ENCODE data around the gene SSTR5.
"Not testable (repeated sequence)": the region's sequence is repeated elsewhere in the genome, so short reads cannot be mapped to it uniquely, and the experiment has no call there.

Gene SSTR5

GRCh38 chr16:1072526-1073261 lies at the start of gene SSTR5:
TSS of gene SSTR5 (plus strand) at chr16:1072747. CDS start at chr16:1078869, 6,122 bp downstream.
- DNase-seq (ENCODE audit: low spot score) (no peak), ATAC-seq (ENCODE audit: low read depth) (no peak)
- Histone ChIP-seq H3K4me1 (ENCODE audit: insufficient read depth, poor library complexity, severe bottlenecking) (no peaks in the 10 kb centered on the region), H3K9me3 (ENCODE audit: severe bottlenecking) (no peaks in the 10 kb centered on the region), H3K27ac (ENCODE audit: poor library complexity, severe bottlenecking) (no peak within 1 kb of the TSS), H3K27me3 (ENCODE audit: insufficient read depth, poor library complexity, severe bottlenecking) (peaks cover 79% of the 10 kb centered on the region), H3K36me3 (ENCODE audit: low read depth) (no peaks in the 10 kb centered on the region), H3K4me3 (ENCODE audit: severe bottlenecking) (no peak within 1 kb of the TSS)
- no peak for TF ChIP-seq CTCF (IDR thresholded peaks at IDR 0.05; ENCODE audit: poor library complexity, severe bottlenecking)

DNA sequence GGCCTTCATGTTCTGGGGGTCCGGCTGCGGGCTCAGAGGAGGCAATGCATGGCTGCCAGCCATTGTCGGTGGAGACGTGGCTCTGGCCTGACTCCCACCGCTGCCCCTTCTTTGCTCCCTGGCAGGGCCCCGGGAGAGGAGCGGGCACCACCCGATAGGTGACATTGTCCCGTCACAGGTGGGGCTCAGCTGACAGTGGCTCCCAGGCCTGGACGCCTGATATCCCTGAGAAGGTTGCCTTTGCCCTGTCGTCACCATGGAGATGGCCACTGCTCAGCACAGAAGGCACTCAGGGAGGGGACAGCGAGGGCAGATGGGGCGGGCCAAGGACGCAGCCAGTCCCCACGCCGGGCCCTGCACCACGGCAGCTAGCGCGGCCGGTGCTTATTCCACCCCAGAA lies 48.4 kb upstream of the SSTR5 start:
- H3K4me3 ChIP-seq (ENCODE audit: severe bottlenecking) = no peak overlapping the region
- H3K27me3 ChIP-seq (ENCODE audit: insufficient read depth, poor library complexity, severe bottlenecking) = peaks cover 27% of the 10 kb centered on the region
- H3K36me3 ChIP-seq (ENCODE audit: low read depth) = no peaks in the 10 kb centered on the region

DNA sequence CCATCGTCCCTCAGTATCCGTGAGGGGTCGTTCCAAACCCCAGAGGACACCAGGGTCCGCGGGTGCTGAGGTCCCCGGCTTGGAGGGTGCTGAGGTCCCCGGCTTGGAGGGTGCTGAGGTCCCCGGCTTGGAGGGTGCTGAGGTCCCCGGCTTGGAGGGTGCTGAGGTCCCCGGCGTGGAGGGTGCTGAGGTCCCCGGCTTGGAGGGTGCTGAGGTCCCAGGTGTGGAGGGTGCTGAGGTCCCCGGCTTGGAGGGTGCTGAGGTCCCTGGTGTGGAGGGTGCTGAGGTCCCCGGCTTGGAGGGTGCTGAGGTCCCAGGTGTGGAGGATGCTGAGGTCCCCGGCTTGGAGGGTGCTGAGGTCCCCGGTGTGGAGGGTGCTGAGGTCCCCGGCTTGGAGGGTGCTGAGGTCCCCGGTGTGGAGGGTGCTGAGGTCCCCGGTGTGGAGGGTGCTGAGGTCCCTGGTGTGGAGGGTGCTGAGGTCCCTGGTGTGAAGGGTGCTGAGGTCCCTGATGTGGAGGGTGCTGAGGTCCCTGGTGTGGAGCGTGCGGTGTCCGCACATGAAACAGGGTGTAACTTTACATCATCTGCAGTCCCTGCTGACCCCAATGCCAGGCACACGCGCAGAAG lies 47.3 kb upstream of the SSTR5 start:
- not testable (repeated sequence) for ATAC-seq (ENCODE audit: low read depth); H3K27ac ChIP-seq (ENCODE audit: poor library complexity, severe bottlenecking); H3K9me3 ChIP-seq (ENCODE audit: severe bottlenecking); DNase-seq (ENCODE audit: low spot score); H3K4me3 ChIP-seq (ENCODE audit: severe bottlenecking); H3K4me1 ChIP-seq (ENCODE audit: insufficient read depth, poor library complexity, severe bottlenecking); H3K36me3 ChIP-seq (ENCODE audit: low read depth)
- peaks cover 20% of the 10 kb centered on the region for H3K27me3 ChIP-seq (ENCODE audit: insufficient read depth, poor library complexity, severe bottlenecking)

More for the DNA sequence above, 48.4 kb upstream of the SSTR5 start:
- no peak for TF ChIP-seq CTCF (IDR thresholded peaks at IDR 0.05; ENCODE audit: poor library complexity, severe bottlenecking)
- Histone ChIP-seq H3K9me3 (ENCODE audit: severe bottlenecking) (no peaks in the 10 kb centered on the region), H3K27ac (ENCODE audit: poor library complexity, severe bottlenecking) (no peak overlapping the region), H3K4me1 (ENCODE audit: insufficient read depth, poor library complexity, severe bottlenecking) (peaks cover 3% of the 10 kb centered on the region)
- ATAC-seq (ENCODE audit: low read depth) (no peak), DNase-seq (ENCODE audit: low spot score) (no peak)

- H3K36me3 ChIP-seq (ENCODE audit: low read depth) = no peaks in the 10 kb centered on the region
- no peak overlapping the region for H3K4me3 ChIP-seq (ENCODE audit: severe bottlenecking)
- ATAC-seq (ENCODE audit: low read depth) (no peak), DNase-seq (ENCODE audit: low spot score) (no peak)
- no peaks in the 10 kb centered on the region for H3K9me3 ChIP-seq (ENCODE audit: severe bottlenecking)
- no peak for TF ChIP-seq CTCF (IDR thresholded peaks at IDR 0.05; ENCODE audit: poor library complexity, severe bottlenecking)
- H3K4me1 ChIP-seq (ENCODE audit: insufficient read depth, poor library complexity, severe bottlenecking) = no peaks in the 10 kb centered on the region
- H3K27ac ChIP-seq (ENCODE audit: poor library complexity, severe bottlenecking) = no peak overlapping the region
- H3K27me3 ChIP-seq (ENCODE audit: insufficient read depth, poor library complexity, severe bottlenecking) = peaks cover 19% of the 10 kb centered on the region
Observed at GRCh38 chr16:1026057-1026783, 46.3 kb upstream of the SSTR5 start.

DNA sequence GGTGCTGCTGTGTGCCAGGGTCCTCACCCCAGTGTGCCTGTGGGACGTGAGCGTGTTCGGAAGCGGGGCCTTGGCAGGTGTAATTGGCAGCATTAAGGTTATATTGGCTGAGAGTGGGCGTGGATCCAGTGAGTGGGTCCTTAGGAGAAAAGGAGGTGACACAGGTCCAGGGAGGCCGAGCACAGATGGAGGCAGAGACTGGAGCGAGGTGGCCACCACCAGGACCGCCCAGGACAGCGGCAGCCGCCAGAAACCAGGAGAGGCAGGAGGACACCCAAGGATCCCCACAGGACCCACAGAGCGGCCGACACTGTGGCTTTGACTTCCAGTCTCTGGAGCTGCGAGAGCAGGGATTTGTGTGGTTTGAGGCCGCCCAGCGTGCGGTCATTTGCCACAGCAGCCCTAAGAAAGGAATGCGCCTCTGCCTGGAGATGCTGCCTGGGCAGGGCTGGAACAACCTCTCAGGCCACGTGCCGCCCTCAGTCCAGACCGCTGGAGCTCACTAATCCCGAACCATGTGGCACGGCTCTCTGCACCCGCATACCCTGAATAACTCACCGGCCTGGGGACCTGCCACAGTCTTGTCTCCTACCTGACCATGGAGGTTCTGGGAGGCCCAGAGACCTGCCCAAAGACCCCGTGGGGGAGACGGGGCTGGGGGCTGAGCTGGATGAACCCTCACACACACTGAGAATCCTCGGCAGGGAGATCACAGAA lies 45.6 kb upstream of the SSTR5 start:
- Histone ChIP-seq H3K36me3 (ENCODE audit: low read depth) (no peaks in the 10 kb centered on the region), H3K4me1 (ENCODE audit: insufficient read depth, poor library complexity, severe bottlenecking) (no peaks in the 10 kb centered on the region), H3K9me3 (ENCODE audit: severe bottlenecking) (no peaks in the 10 kb centered on the region), H3K27me3 (ENCODE audit: insufficient read depth, poor library complexity, severe bottlenecking) (peaks cover 13% of the 10 kb centered on the region), H3K27ac (ENCODE audit: poor library complexity, severe bottlenecking) (no peak overlapping the region), H3K4me3 (ENCODE audit: severe bottlenecking) (no peak overlapping the region)
- TF ChIP-seq CTCF (IDR thresholded peaks at IDR 0.05; ENCODE audit: poor library complexity, severe bottlenecking) = no peak
- DNase-seq (ENCODE audit: low spot score) (no peak), ATAC-seq (ENCODE audit: low read depth) (no peak)
